Mesendoderm (in vitro differentiated cells): Measurements from ENCODE around the gene SARS2.
A peak's percentile ranks its signal among the peaks of the same experiment; 100 is the strongest.
"Not testable (repeated sequence)": the region's sequence is repeated elsewhere in the genome, so short reads cannot be mapped to it uniquely, and the experiment has no call there.

Experiments used
- DNase-seq: peaks from one replicate; pipeline ENCODE4 v3.0.0; 2013
- H2AK5ac ChIP-seq: 2 replicates; pipeline ENCODE4 v1.6.1; 2013; ENCODE audit warnings: low read length, inconsistent platforms
- H2BK120ac ChIP-seq: 2 replicates; pipeline ENCODE4 v1.6.1; 2013; ENCODE audit warnings: low read depth, mild to moderate bottlenecking, low read length, moderate library complexity, mixed read lengths
- H2BK15ac ChIP-seq: replicated peaks from 2 replicates; pipeline ENCODE4 v1.6.1; 2013; ENCODE audit warnings: low read depth, mild to moderate bottlenecking, moderate library complexity
- H2BK5ac ChIP-seq: 2 replicates; pipeline ENCODE4 v1.6.1; 2013; ENCODE audit warnings: low read length, inconsistent platforms
- H3K18ac ChIP-seq: 2 replicates; pipeline ENCODE4 v1.6.1; 2013; ENCODE audit warnings: mild to moderate bottlenecking, low read length, mixed read lengths
- H3K23ac ChIP-seq: one replicate; pipeline ENCODE4 v1.6.1; 2013; ENCODE audit warnings: low read length
- H3K27ac ChIP-seq: 2 replicates; pipeline ENCODE4 v1.5.1; 2013; ENCODE audit warnings: low read depth, mild to moderate bottlenecking, inconsistent platforms, low read length, moderate library complexity
- H3K27me3 ChIP-seq: 2 replicates; pipeline ENCODE4 v1.6.1; 2013; ENCODE audit warnings: low read length, control low read depth, mild to moderate bottlenecking, inconsistent platforms; ENCODE audit not compliant: insufficient read depth, poor library complexity
- H3K36me3 ChIP-seq: 2 replicates; pipeline ENCODE4 v1.6.1; 2013; ENCODE audit warnings: low read length, inconsistent platforms; ENCODE audit not compliant: control insufficient read depth, insufficient read depth
- H3K4ac ChIP-seq: one replicate; pipeline ENCODE4 v1.6.1; 2013; ENCODE audit warnings: low read depth, mild to moderate bottlenecking, low read length, moderate library complexity
- H3K4me1 ChIP-seq: 2 replicates; pipeline ENCODE4 v1.6.1; 2013; ENCODE audit warnings: low read depth, low read length, inconsistent platforms; ENCODE audit not compliant: control insufficient read depth
- H3K4me2 ChIP-seq: 2 replicates; pipeline ENCODE4 v1.6.1; 2013; ENCODE audit warnings: low read length
- H3K4me3 ChIP-seq: 2 replicates; pipeline ENCODE4 v1.5.1; 2013; ENCODE audit warnings: mild to moderate bottlenecking, low read length
- H3K56ac ChIP-seq: one replicate; pipeline ENCODE4 v1.6.1; 2013; ENCODE audit warnings: low read length
- H3K79me1 ChIP-seq: 2 replicates; pipeline ENCODE4 v1.6.1; 2013; ENCODE audit warnings: low read length, inconsistent platforms
- H3K79me2 ChIP-seq: 2 replicates; pipeline ENCODE4 v1.6.1; 2013; ENCODE audit warnings: mild to moderate bottlenecking, low read length; ENCODE audit not compliant: control insufficient read depth, insufficient read depth
- H3K9ac ChIP-seq: 2 replicates; pipeline ENCODE4 v1.6.1; 2013; ENCODE audit warnings: low read length, inconsistent platforms
- H4K5ac ChIP-seq: one replicate; pipeline ENCODE4 v1.6.1; 2013; ENCODE audit warnings: low read length
- H4K8ac ChIP-seq: one replicate; pipeline ENCODE4 v1.6.1; 2013; ENCODE audit warnings: low read depth, mild to moderate bottlenecking, control low read depth, low read length, moderate library complexity
- WGBS: extraction: QIAGEN DNeasy Blood & Tissue Kit; methylation state at CpG from one replicate; pipeline ENCODE4 v1.1.7; 2013; ENCODE audit warnings: low lambda C conversion rate, missing lambda C conversion rate; ENCODE audit not compliant: insufficient coverage; ENCODE audit errors: extremely low coverage; 5-methylcytosine and 5-hydroxymethylcytosine counted together

The SARS2 gene

GRCh38 chr19:38873400-38873799, 57.2 kb downstream of the SARS2 start:
- not testable (repeated sequence) for H3K79me2 ChIP-seq, H3K4me1 ChIP-seq, H3K79me1 ChIP-seq, H3K4ac ChIP-seq, H3K23ac ChIP-seq, H3K36me3 ChIP-seq, H3K27me3 ChIP-seq, H3K9ac ChIP-seq, H2AK5ac ChIP-seq, H3K4me3 ChIP-seq, H2BK5ac ChIP-seq, H3K4me2 ChIP-seq, H4K8ac ChIP-seq, H4K5ac ChIP-seq, H2BK120ac ChIP-seq, H3K18ac ChIP-seq, H3K27ac ChIP-seq, DNase-seq, H3K56ac ChIP-seq, H2BK15ac ChIP-seq
- no CpG with 5 or more reads among the region's 10 CpGs for WGBS

DNA sequence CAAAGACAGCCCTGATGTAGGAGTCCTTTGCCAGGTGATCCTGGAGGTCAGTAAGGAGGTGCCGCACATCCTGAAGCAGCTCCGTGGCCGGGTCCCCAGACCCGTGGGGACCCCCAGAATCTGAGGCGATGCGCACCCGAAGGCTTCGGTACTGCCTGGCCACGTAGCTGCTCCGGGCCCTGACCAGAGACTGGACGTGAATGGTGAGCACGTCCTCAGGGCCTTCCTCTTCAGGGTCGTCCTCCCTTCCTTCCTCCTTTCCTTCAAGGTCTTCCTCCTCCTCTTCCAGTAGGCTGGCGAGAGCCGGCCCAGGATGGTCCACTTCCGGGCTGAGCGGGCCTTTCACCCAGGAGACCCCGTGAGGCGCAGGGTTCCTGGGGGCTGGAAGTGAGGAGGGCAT, 60.0 kb downstream of the SARS2 start:
- Histone ChIP-seq H3K18ac (no peak overlapping the region), H3K27me3 (no peaks in the 10 kb centered on the region), H3K27ac (no peak overlapping the region), H4K8ac (no peak overlapping the region), H4K5ac (no peak overlapping the region), H3K4ac (no peak overlapping the region), H2BK5ac (no peak overlapping the region), H3K9ac (no peak overlapping the region), H3K4me3 (no peak overlapping the region), H2AK5ac (no peak overlapping the region), H3K79me2 (no peaks in the 10 kb centered on the region), H3K4me1 (peaks cover 2% of the 10 kb centered on the region), H3K79me1 (no peaks in the 10 kb centered on the region), H3K4me2 (no peak overlapping the region), H3K36me3 (no peaks in the 10 kb centered on the region), H2BK120ac (no peak overlapping the region), H3K23ac (no peak overlapping the region), H2BK15ac (no peak overlapping the region), H3K56ac (peak overlapping the region; percentile 90)
- DNase-seq = no peak
- no CpG with 5 or more reads among the region's 19 CpGs for WGBS

DNA sequence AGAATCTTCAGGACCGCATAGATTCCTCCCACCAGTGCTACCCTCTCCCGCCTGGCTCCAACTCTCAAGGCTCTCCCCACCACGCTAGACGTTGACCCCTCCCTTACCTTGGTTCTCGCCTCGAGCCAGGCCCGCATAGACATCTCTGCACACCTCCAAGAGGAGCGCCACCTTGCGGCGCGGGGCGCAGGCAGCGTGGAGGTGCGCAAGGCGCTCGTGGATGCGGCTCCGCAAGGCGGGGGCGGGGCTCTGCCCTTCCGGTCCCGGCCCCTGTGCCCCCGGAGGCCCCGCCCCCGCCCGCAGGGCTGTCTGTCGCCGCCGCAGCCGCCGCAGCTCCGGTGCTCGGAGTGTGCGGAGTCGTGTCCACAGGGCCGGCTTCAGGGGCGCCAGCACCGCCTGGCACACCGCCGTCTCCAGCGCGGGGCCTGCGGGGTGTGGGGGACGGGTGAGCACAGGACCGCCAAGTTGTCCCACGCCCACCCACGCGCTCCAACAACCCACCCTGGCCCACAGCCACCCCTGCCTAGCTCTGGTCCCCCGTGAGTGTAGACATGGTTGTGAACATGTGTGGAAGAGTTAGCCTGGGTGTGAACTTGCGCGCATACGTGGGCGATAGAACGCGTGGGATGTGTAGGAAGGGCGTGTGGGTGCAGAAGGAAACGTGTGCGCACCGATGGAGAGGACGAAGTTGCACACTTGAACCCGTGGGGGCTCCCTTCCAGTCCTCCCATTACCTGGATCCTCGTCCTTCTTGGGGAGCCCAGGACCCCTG, 60.5 kb downstream of the SARS2 start:
- peak overlapping the region; percentile 34 for H3K4me2 ChIP-seq
- no peak overlapping the region for H2AK5ac ChIP-seq
- H3K36me3 ChIP-seq = no peaks in the 10 kb centered on the region
- H3K4me3 ChIP-seq = peak overlapping the region; percentile 11
- DNase-seq = peak; percentile 90
- H3K79me1 ChIP-seq = no peaks in the 10 kb centered on the region
- H3K18ac ChIP-seq = peak overlapping the region; percentile 6
- H4K5ac ChIP-seq = no peak overlapping the region
- peak overlapping the region; percentile 90 for H3K56ac ChIP-seq
- H3K27me3 ChIP-seq = no peaks in the 10 kb centered on the region
- no peak overlapping the region for H3K4ac ChIP-seq
- H3K27ac ChIP-seq = no peak overlapping the region
- H2BK15ac ChIP-seq = no peak overlapping the region
- 100% methylated on average over 7 of the region's 62 CpGs for WGBS
- H3K9ac ChIP-seq = peak overlapping the region; percentile 74
- no peak overlapping the region for H3K23ac ChIP-seq
- H4K8ac ChIP-seq = no peak overlapping the region
- peaks cover 2% of the 10 kb centered on the region for H3K4me1 ChIP-seq
- no peaks in the 10 kb centered on the region for H3K79me2 ChIP-seq
- peak overlapping the region; percentile 1 for H2BK5ac ChIP-seq
- no peak overlapping the region for H2BK120ac ChIP-seq

- H3K18ac ChIP-seq = no peak overlapping the region
- no peak overlapping the region for H4K8ac ChIP-seq
- H3K9ac ChIP-seq = peak overlapping the region; percentile 72
- no peak overlapping the region for H2BK15ac ChIP-seq
- DNase-seq = peak; percentile 11
- H3K4ac ChIP-seq = no peak overlapping the region
- H4K5ac ChIP-seq = no peak overlapping the region
- no peaks in the 10 kb centered on the region for H3K36me3 ChIP-seq
- peaks cover 2% of the 10 kb centered on the region for H3K4me1 ChIP-seq
- no peaks in the 10 kb centered on the region for H3K79me2 ChIP-seq
- H3K4me2 ChIP-seq = peak overlapping the region; percentile 34
- peak overlapping the region; percentile 1 for H3K4me3 ChIP-seq
- no peak overlapping the region for H2BK5ac ChIP-seq
- no peak overlapping the region for H3K27ac ChIP-seq
- H2BK120ac ChIP-seq = no peak overlapping the region
- no CpG with 5 or more reads among the region's 34 CpGs for WGBS
- H3K27me3 ChIP-seq = no peaks in the 10 kb centered on the region
- peak overlapping the region; percentile 15 for H3K23ac ChIP-seq
- H3K56ac ChIP-seq = peak overlapping the region; percentile 90
- H2AK5ac ChIP-seq = no peak overlapping the region
- H3K79me1 ChIP-seq = no peaks in the 10 kb centered on the region
These were observed 61.3 kb downstream of the SARS2 start for GRCh38 chr19:38869160-38869835.

DNA sequence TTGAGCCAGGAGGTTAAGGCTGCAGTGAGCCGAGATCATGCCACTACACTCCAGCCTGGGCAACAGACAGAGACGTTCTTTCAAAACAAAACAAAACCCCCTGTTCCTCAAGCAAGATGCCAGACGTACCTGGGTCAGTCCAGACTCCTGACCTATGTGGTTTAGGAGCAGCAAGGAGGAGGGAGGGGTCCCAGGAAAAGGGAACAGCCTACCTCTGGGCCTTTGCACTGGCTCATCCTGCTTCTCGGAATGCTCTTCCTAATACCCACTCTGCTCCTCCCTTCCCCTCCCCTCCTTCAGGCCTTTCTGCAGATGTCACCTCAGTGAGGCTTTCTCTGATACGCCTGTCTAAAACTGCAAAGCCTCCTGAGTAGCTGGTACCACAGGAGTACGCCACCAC, 62.0 kb downstream of the SARS2 start:
- H3K4ac ChIP-seq = no peak overlapping the region
- no peak overlapping the region for H3K23ac ChIP-seq
- H3K4me3 ChIP-seq = no peak overlapping the region
- no peak overlapping the region for H2BK15ac ChIP-seq
- no peak overlapping the region for H2BK120ac ChIP-seq
- H3K27me3 ChIP-seq = no peaks in the 10 kb centered on the region
- H3K4me2 ChIP-seq = no peak overlapping the region
- no peak overlapping the region for H3K27ac ChIP-seq
- DNase-seq = peak; percentile 21
- no peak overlapping the region for H2AK5ac ChIP-seq
- H3K9ac ChIP-seq = no peak overlapping the region
- H4K5ac ChIP-seq = no peak overlapping the region
- no peaks in the 10 kb centered on the region for H3K79me1 ChIP-seq
- WGBS = no CpG with 5 or more reads among the region's 6 CpGs
- H3K36me3 ChIP-seq = no peaks in the 10 kb centered on the region
- no peak overlapping the region for H3K18ac ChIP-seq
- no peak overlapping the region for H4K8ac ChIP-seq
- H3K56ac ChIP-seq = no peak overlapping the region
- H3K79me2 ChIP-seq = no peaks in the 10 kb centered on the region
- no peak overlapping the region for H2BK5ac ChIP-seq
- peaks cover 2% of the 10 kb centered on the region for H3K4me1 ChIP-seq
